Measurements from ENCODE around the gene HAUS6.
"Not testable (repeated sequence)": the region's sequence is repeated elsewhere in the genome, so short reads cannot be mapped to it uniquely, and the experiment has no call there.

HAUS6 gene

DNA sequence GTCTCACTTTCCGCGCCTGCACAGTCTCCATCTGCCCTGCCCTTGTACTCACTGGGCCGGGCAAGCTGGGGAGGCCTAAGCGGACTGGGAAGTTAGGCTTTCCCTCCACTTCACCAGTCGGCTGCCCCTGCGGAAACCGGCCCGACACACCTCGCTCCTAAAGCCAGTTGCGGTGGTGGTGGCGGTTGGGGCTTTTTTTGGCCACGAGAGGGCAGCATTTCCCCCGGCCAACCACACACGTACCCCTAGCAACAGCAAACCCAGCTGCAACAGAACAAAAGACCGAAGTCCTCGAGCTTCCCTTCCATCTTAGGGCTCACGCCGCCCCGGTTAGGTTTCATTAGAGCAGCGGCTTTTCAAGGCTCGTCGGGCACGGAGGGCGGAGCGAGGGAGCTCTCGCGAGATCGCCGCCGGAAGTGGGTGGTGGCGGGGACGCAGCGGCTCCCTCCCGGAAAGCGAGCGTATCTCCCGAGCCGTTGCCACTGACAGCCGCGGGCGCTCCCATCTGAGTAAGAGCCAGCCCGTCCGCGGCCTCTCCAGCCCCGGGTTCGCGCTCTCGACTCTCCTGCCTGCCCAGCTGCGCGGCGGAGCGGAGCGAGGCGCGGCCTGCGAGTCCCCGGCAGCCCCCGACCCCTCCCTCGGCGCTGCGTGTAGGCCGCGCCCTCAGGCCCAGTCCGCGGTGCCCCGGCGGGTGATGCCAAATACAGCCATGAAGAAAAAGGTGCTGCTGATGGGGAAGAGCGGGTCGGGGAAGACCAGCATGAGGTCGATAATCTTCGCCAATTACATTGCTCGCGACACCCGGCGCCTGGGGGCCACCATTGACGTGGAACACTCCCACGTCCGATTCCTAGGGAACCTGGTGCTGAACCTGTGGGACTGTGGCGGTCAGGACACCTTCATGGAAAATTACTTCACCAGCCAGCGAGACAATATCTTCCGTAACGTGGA, 53.5 kb downstream of the HAUS6 start, which contains the start of gene RRAGA:
Gene RRAGA (plus strand): TSS at position 462 of the 951 bp plus-strand sequence. CDS start 233 bp downstream, at position 695.
- peak; percentile 82 to 87 for DNase-seq (ENCODE audit: low read depth in 2 of 2)

DNA sequence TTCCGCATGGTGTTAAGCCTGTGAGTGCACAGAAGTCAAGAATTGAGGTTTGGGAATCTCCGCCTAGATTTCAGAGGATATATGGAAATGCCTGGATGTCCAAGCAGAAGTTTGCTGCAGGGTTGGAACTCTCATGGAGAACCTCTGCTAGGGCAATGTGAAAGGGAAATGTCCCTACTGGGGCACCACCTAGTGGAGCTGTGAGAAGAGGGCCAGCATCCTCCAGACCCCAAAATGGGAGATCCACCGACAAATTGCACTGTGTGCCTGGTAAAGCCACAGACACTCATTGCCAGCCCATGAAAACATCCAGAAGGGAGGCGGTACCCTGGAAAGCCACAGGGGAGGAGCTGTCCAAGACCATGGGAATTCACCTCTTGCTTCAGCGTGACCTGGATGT, 66.1 kb downstream of the HAUS6 start:
- DNase-seq (ENCODE audit: low read depth in 2 of 2): no peak

GRCh38 chr9:19033015-19033414, 69.7 kb downstream of the HAUS6 start, which contains the start of gene SAXO1:
Gene SAXO1, minus strand, starts transcription at chr9:19033209. Its CDS starts 301 bp downstream, at chr9:19032908.
- DNase-seq (ENCODE audit: low read depth in 2 of 2): no peak

DNA sequence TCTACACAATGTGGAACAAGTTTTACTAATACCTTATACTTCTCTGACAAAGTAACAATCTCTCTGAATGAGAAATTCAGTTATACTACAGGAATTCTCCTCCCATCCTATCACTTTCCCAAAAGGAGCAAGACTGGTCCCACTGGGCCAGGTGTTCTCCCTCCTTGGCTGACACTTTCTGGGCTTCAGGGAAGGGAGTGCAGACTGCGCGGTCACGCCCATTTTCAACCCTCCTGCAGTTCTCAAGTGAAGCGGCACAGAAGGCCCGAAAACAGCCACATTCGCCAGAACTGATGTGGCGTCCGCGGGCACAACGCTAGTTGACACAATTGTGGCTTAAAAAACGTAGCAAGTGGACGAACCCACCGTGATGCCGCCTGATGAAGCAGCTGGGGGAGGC, 70.3 kb downstream of the HAUS6 start:
- DNase-seq (ENCODE audit: low read depth in 2 of 2): no peak

DNA sequence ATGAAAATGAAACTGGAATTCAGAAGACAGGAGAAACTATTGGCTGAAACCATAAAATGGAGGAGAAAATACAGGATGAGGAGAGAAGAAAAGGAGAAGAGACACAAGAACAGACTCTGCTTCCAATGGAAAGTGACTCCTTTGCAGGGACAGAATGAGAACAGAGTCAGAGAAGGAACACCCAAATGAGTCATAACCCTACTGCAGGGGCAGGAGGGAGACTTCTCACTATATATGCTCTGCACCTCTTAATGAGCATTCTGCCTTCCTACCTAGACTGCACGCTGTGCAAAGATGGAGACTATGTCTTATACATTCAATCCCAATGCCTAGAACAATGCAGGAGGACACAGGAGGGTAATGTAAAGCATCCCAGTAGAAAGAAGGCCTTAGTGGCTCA, 71.8 kb downstream of the HAUS6 start:
- no peak for DNase-seq (ENCODE audit: low read depth in 2 of 2)

DNA sequence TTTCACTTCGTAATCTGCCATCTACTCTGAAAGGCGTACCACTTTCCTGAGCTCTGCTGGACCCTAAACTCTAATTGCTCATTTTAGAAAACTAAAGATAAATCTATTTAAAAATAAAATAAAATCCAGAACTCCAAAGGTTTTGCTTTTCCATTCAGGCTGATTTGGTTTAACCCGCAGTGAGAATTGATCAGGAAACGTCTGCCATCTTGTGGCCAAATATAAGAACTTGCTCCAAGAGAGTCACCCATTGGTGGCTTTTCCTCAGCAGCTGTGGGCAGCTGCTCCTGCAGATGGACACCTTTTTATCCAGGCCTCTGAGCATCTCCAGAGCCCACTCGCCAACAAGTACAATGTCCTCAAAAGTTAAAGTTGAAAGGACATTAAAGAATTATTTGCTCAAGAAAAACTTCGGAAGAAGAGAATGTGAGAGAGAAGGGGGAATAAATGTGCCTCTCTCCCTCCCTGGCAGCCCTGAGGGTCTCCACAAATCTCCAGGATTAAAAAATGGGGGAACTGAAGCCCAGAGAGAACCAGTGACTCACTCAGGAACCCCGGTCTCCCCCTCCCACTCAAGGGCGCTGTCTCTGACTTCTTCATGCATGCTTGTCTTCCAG, 73.8 kb downstream of the HAUS6 start:
- DNase-seq (ENCODE audit: low read depth in 2 of 2): no peak

GRCh38 chr9:19027825-19028224, 74.9 kb downstream of the HAUS6 start:
- DNase-seq (ENCODE audit: low read depth in 2 of 2): no peak

DNA sequence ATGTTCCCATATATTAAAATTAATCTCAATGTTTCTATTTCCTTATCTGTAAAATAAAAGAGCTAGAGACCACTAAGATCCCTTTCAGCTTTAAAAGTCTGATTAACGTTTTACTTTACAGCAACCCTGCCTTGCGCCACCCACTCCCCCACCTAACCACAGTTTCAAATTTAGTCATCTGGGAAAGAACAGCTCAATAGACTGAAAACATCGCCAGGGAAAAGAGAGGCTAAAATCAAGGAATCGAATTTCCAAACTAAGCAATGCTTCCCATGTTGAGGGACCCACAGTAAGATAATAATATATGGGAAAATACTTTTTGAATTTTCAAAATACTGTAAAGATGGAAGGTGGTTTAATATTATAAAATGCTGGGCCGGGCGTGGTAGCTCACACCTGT, 76.3 kb downstream of the HAUS6 start:
- DNase-seq (ENCODE audit: low read depth in 2 of 2): no peak

DNA sequence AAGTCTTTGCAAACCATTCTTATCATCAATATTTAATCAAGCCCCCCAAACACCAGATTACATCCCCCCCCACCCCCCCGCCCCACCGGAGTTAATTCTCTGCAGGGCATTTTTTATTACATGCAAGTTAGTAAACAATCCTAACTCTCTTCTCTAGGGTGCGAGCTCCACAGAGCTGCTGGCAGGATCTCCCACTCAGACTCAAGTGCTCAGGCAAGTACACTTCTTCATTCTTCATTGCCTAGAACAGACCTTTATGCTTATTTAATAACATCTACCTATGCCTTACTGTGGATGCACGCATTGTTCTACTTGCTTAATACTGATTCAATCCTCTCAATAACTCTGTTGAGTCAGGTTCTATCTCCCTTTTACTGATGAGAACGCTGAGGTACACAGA, 79.6 kb downstream of the HAUS6 start:
- DNase-seq (ENCODE audit: low read depth in 2 of 2): no peak

GRCh38 chr9:19022206-19022605, 80.5 kb downstream of the HAUS6 start:
- no peak for DNase-seq (ENCODE audit: low read depth in 2 of 2)

- not testable (repeated sequence) for DNase-seq (ENCODE audit: low read depth in 2 of 2)
Measured at GRCh38 chr9:19021649-19022048, 81.1 kb downstream of the HAUS6 start.

- DNase-seq (ENCODE audit: low read depth in 2 of 2): no peak
Measured at GRCh38 chr9:19020886-19021455, 81.7 kb downstream of the HAUS6 start.

- DNase-seq (ENCODE audit: low read depth in 2 of 2): no peak
Measured at GRCh38 chr9:19018201-19018600, 84.5 kb downstream of the HAUS6 start.

GRCh38 chr9:19009391-19009965, 93.2 kb downstream of the HAUS6 start:
- no peak for DNase-seq (ENCODE audit: low read depth in 2 of 2)
